GM12872 (cell line): ENCODE data around the gene CNTN4.

Experiments
- TF ChIP-seq, protein P1 (sequence below): IDR thresholded peaks from 3 replicates; pipeline ENCODE4 v1.5.1; 2011; ENCODE audit warnings: low read depth, mild to moderate bottlenecking, low read length, moderate library complexity; ENCODE audit not compliant: insufficient read depth

CNTN4 gene

DNA sequence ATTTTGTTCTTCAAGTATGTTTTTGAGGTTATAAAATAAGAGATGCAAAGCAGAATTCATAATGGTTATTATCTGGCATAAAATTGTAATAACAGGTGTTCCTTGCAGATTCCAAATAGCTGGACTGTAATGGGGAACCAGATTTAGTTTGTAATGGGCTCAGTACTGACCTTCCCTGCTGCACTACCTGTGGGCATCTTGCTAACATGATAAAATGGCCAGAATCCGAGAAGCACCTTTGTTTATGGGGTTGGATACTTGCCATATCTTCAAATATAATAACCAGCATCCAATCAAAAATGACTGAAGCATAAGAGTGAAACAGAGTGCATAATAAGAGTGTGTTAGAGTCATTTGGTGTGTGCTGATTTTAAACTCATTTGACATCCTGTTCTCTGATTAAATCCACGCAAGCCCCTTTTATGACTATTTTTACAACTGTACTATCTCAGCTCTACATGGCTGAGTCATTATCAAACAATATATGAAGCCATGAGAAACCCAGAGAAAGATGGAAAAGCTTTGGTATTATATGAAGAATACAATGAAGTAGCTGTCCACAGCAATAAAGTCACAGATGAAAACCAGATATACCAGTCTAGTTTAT is 292.4 kb downstream of the CNTN4 start:
- TF ChIP-seq, protein P1, sequence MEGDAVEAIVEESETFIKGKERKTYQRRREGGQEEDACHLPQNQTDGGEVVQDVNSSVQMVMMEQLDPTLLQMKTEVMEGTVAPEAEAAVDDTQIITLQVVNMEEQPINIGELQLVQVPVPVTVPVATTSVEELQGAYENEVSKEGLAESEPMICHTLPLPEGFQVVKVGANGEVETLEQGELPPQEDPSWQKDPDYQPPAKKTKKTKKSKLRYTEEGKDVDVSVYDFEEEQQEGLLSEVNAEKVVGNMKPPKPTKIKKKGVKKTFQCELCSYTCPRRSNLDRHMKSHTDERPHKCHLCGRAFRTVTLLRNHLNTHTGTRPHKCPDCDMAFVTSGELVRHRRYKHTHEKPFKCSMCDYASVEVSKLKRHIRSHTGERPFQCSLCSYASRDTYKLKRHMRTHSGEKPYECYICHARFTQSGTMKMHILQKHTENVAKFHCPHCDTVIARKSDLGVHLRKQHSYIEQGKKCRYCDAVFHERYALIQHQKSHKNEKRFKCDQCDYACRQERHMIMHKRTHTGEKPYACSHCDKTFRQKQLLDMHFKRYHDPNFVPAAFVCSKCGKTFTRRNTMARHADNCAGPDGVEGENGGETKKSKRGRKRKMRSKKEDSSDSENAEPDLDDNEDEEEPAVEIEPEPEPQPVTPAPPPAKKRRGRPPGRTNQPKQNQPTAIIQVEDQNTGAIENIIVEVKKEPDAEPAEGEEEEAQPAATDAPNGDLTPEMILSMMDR, result no peak

GRCh38 chr3:2391896-2392295 is 293.2 kb downstream of the CNTN4 start:
- TF ChIP-seq, protein P1, result no peak

DNA sequence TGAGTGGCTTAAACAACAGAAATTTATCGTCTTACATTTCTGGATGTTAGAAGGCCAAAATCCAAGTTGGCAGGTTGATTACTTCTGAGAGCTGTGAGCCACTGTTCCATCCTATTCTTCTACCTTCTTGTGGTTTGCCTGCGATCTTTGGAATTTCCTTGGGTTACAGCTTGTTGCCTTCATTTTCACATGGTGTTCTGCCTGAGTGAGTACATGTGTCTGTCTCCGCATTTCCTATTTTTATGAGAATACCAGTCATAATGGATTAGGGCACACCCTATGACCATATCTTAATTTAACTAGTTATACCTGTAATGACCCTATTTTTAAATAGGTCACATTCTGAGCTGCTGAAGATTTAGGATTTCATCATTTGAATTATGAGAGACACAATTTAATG is 294.3 kb downstream of the CNTN4 start:
- TF ChIP-seq, protein P1, result no peak

DNA sequence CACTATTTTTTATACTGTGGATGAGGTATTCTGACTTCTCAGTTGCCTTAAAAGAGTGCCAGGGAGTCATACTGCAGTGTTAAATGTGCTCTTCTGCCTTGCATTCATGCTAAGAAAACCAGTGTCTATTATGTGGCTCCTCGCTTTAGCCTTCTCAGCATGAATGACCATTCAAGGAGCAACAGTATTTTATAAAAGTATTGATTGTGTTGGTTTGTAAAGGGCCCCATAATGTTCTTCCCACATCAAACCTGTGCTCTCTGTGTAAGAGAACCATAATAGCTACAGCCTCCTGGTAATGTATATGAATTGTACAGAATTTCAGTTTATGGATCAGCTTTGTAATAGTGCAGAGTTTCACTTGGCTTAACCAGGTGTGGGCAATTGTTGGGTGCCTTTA is 316.4 kb downstream of the CNTN4 start:
- TF ChIP-seq, protein P1, result no peak

DNA sequence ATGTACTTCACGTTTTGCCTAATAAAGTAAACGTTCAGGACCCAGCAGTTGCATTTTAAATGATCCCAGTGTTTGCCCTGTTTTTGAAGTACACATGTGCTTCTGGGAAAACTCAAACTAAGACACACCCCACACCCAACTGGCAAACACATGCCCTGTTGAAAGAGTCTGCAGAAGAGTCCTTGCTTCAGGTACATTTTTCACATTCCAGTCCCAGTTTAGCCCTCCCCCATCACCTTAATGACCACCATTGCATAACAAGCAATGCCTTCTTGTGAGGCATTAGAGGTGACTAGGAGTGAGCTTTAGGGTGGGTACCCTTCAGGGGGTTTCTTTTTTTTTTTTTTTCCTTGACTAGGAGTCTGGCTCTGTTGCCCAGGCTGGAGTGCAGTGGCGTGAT is 322.3 kb downstream of the CNTN4 start:
- TF ChIP-seq, protein P1, result no peak

- TF ChIP-seq, protein P1, result no peak
Observed at GRCh38 chr3:2423143-2423542, 324.5 kb downstream of the CNTN4 start.

- TF ChIP-seq, protein P1, result no peak
Observed at GRCh38 chr3:2441558-2441957, 342.9 kb downstream of the CNTN4 start.
